SK-N-SH (cell line): Measurements from ENCODE around the gene MTG1. TPM values are rescaled to one million over a fixed set of nuclear protein-coding genes. Genes with fewer than 3 reads are reported as not detected.
"Not testable (repeated sequence)": the region's sequence is repeated elsewhere in the genome, so short reads cannot be mapped to it uniquely, and the experiment has no call there.

ENCODE experiments used
- CTCF ChIA-PET: fragments of 300-600, 350-600 bp; formaldehyde crosslinking; extraction: SDS; loops from one replicate; lab custom pipeline; 2021; lab: Yijun Ruan, JAX
- POLR2A ChIA-PET: fragments of 350-600 bp; sonication (Branson Sonifier 250); formaldehyde crosslinking; extraction: SDS; loops from one replicate; lab custom pipeline; 2020; ENCODE audit warnings: antibody characterized with exemption, inconsistent platforms; lab: Yijun Ruan, JAX
- DNase-seq: peaks from one replicate; pipeline ENCODE4 v3.0.0; 2012
- H2AFZ ChIP-seq: fragments of 200-600 bp; sonication (generic); 2 replicates; pipeline ENCODE4 v1.8.1; 2016; ENCODE audit warnings: antibody characterized with exemption, mild to moderate bottlenecking, low read depth
- H3F3A ChIP-seq: fragments of 200-600 bp; sonication (generic); replicated peaks from 2 replicates; pipeline ENCODE3; 2016; ENCODE audit warnings: antibody characterized with exemption, mild to moderate bottlenecking; ENCODE audit not compliant: insufficient read depth
- H3K27ac ChIP-seq, 2 experiments: fragments of 200-500 bp in 1 of 2; fragments of 200-600 bp in 1 of 2; sonication (Bioruptor generic) in 1 of 2; sonication (generic), shearing (Covaris generic) in 1 of 2; 2 replicates each; pipeline versions ENCODE4 v1.5.1 to v1.6.1; 2014 to 2016; ENCODE audit warnings: low read depth in 2 of 2, inconsistent platforms in 1 of 2, low read length in 1 of 2, mild to moderate bottlenecking in 1 of 2, mixed read lengths in 1 of 2
- H3K27me3 ChIP-seq: fragments of 200-600 bp; sonication (generic), shearing (Covaris generic); 2 replicates; pipeline ENCODE4 v1.6.1; 2016; ENCODE audit warnings: mixed run types; ENCODE audit not compliant: insufficient read depth
- H3K36me3 ChIP-seq, 2 experiments: fragments of 200-500 bp in 1 of 2; fragments of 200-600 bp in 1 of 2; sonication (Bioruptor generic) in 1 of 2; sonication (generic) in 1 of 2; replicated peaks in 1 of 2; 2 replicates each; pipeline versions ENCODE3 to v1.5.1; 2014 to 2016; ENCODE audit warnings: low read length in 1 of 2, mild to moderate bottlenecking in 1 of 2; ENCODE audit not compliant: insufficient read depth in 2 of 2, control insufficient read depth in 1 of 2
- H3K4me1 ChIP-seq, 2 experiments: fragments of 200-500 bp in 1 of 2; fragments of 200-600 bp in 1 of 2; sonication (Bioruptor generic) in 1 of 2; sonication (generic), shearing (Covaris generic) in 1 of 2; 2 replicates each; pipeline versions ENCODE4 v1.5.1 to v1.6.1; 2014 to 2016; ENCODE audit warnings: low read depth in 1 of 2, low read length in 1 of 2, mixed run types in 1 of 2; ENCODE audit not compliant: insufficient read depth in 2 of 2, control insufficient read depth in 1 of 2
- H3K4me2 ChIP-seq: fragments of 200-600 bp; sonication (generic), shearing (Covaris generic); 2 replicates; pipeline ENCODE4 v1.6.1; 2017; ENCODE audit warnings: mixed run types
- H3K4me3 ChIP-seq, 2 experiments: fragments of 200-500 bp in 1 of 2; fragments of 200-600 bp in 1 of 2; sonication (Bioruptor generic) in 1 of 2; sonication (generic), shearing (Covaris generic) in 1 of 2; 2 replicates each; pipeline versions ENCODE4 v1.5.1 to v1.8.1; 2014 to 2016; ENCODE audit warnings: low read depth in 2 of 2, inconsistent platforms in 1 of 2, low read length in 1 of 2, mild to moderate bottlenecking in 1 of 2, mixed read lengths in 1 of 2, moderate library complexity in 1 of 2
- H3K79me2 ChIP-seq: fragments of 200-600 bp; sonication (generic); 2 replicates; pipeline ENCODE4 v1.8.1; 2017; ENCODE audit warnings: mild to moderate bottlenecking; ENCODE audit not compliant: insufficient read depth
- H3K9ac ChIP-seq: fragments of 200-600 bp; sonication (generic); 2 replicates; pipeline ENCODE4 v1.6.1; 2017; ENCODE audit warnings: mixed run types
- H3K9me2 ChIP-seq: fragments of 200-600 bp; sonication (generic); 2 replicates; pipeline ENCODE4 v1.6.1; 2017; ENCODE audit warnings: mixed run types
- H3K9me3 ChIP-seq: fragments of 200-600 bp; sonication (generic); 2 replicates; pipeline ENCODE4 v1.6.1; 2017; ENCODE audit warnings: mixed run types, mild to moderate bottlenecking, moderate library complexity
- H4K20me1 ChIP-seq: fragments of 200-600 bp; sonication (generic); 2 replicates; pipeline ENCODE4 v1.6.1; 2017; ENCODE audit warnings: mild to moderate bottlenecking, mixed run types; ENCODE audit not compliant: insufficient read depth
- CHD2 ChIP-seq: fragments of 150-350 bp; IDR thresholded peaks from 2 replicates; pipeline ENCODE4 v1.6.1; 2018; ENCODE audit warnings: low read length; ENCODE audit not compliant: partially characterized antibody
- FOXJ3 ChIP-seq: sonication (generic); formaldehyde crosslinking; IDR thresholded peaks from 2 replicates; pipeline ENCODE4 v1.5.1; 2020; ENCODE audit warnings: mild to moderate bottlenecking, missing genetic modification reagents
- GABPA ChIP-seq: IDR thresholded peaks from 2 replicates; pipeline ENCODE4 v1.4.0; 2012; ENCODE audit warnings: low read depth, mild to moderate bottlenecking
- JUND ChIP-seq: IDR thresholded peaks from 2 replicates; pipeline ENCODE4 v1.4.0; 2012
- MAX ChIP-seq: IDR thresholded peaks from 2 replicates; pipeline ENCODE4 v1.4.0; 2012; ENCODE audit warnings: low read depth
- PBX3 ChIP-seq: IDR thresholded peaks from 2 replicates; pipeline ENCODE4; 2012
- POLR2AphosphoS5 ChIP-seq: IDR thresholded peaks from 2 replicates; pipeline ENCODE4 v1.6.1; 2012; ENCODE audit warnings: low read depth, low read length
- RCOR1 ChIP-seq: fragments of 150-350 bp; IDR thresholded peaks from 2 replicates; pipeline ENCODE4 v1.6.1; 2017; ENCODE audit warnings: antibody characterized with exemption, low read length
- REST ChIP-seq: IDR thresholded peaks from 2 replicates; pipeline ENCODE4 v1.6.1; 2012; ENCODE audit warnings: mild to moderate bottlenecking, low read depth, low read length, moderate library complexity
- RFX5 ChIP-seq: IDR thresholded peaks from 2 replicates; pipeline ENCODE4 v1.6.1; 2012; ENCODE audit warnings: mild to moderate bottlenecking, improper control_type of control experiment, low read length
- RXRA ChIP-seq: IDR thresholded peaks from 2 replicates; pipeline ENCODE4 v1.4.0; 2012; ENCODE audit warnings: low read depth, mild to moderate bottlenecking, borderline replicate concordance
- SIN3A ChIP-seq: IDR thresholded peaks from 2 replicates; pipeline ENCODE4 v1.6.1; 2012; ENCODE audit warnings: low read depth, mild to moderate bottlenecking, low read length, moderate library complexity, borderline replicate concordance
- TAF1 ChIP-seq: IDR thresholded peaks from 2 replicates; pipeline ENCODE4 v1.6.1; 2012; ENCODE audit warnings: low read depth, mild to moderate bottlenecking, low read length, moderate library complexity, borderline replicate concordance
- TCF12 ChIP-seq: IDR thresholded peaks from 2 replicates; pipeline ENCODE4 v1.4.0; 2012
- TEAD4 ChIP-seq: IDR thresholded peaks from 2 replicates; pipeline ENCODE4 v1.4.0; 2012; ENCODE audit warnings: mild to moderate bottlenecking, borderline replicate concordance; ENCODE audit not compliant: insufficient read depth
- USF1 ChIP-seq: IDR thresholded peaks from 2 replicates; pipeline ENCODE4 v1.4.0; 2012; ENCODE audit warnings: low read depth, borderline replicate concordance
- USF2 ChIP-seq: fragments of 150-350 bp; IDR thresholded peaks from 2 replicates; pipeline ENCODE4 v1.6.1; 2017; ENCODE audit warnings: antibody characterized with exemption, low read length, low read depth, borderline replicate concordance
- YY1 ChIP-seq: IDR thresholded peaks from 2 replicates; pipeline ENCODE4 v1.4.0; 2012; ENCODE audit warnings: low read depth, mild to moderate bottlenecking
- ZBTB33 ChIP-seq: IDR thresholded peaks from 2 replicates; pipeline ENCODE4 v1.4.0; 2012; ENCODE audit warnings: low read depth, borderline replicate concordance
- WGBS: methylation state at CpG from one replicate; pipeline ENCODE4 v1.1.6; 2017; ENCODE audit warnings: low lambda C conversion rate; 5-methylcytosine and 5-hydroxymethylcytosine counted together
- polyA plus RNA-seq, 3 experiments: library from polyadenylated mRNA; depleted of rRNA; stranded (reverse); fragments of >200 nt; gene quantifications; 2 replicates each; pipeline ENCODE4 v1.2.3, GENCODE V29; 2012

Gene MTG1
- polyA plus RNA-seq, 1 of the 3 experiments (the other 2 are of a cell fraction), result 86.4 TPM

- H2AFZ ChIP-seq, POLR2A ChIA-PET, H3K27ac ChIP-seq, H3K9ac ChIP-seq, H3K9me2 ChIP-seq, DNase-seq, H3F3A ChIP-seq, H4K20me1 ChIP-seq, H3K27me3 ChIP-seq, H3K4me1 ChIP-seq, H3K4me2 ChIP-seq, H3K4me3 ChIP-seq: not testable (repeated sequence)
- Histone ChIP-seq H3K9me3 (peaks cover 22% of the 10 kb centered on the region), H3K79me2 (peaks cover 44% of the 10 kb centered on the region), H3K36me3 (peaks cover 49 to 50% of the 10 kb centered on the region in 2 experiments)
- CTCF ChIA-PET, result interaction anchor here (0.6 kb wide), 1 partner anchor 22 kb away, joined by 3 read pairs; no protein-coding TSS in a partner anchor
- 92% methylated on average over 7 of the region's 23 CpGs for WGBS
Observed at GRCh38 chr10:133414401-133414800, 20.4 kb downstream of the MTG1 start.

- Histone ChIP-seq H3K79me2 (peaks cover 30% of the 10 kb centered on the region), H3K27me3 (no peaks in the 10 kb centered on the region), H3K4me3 (no peak overlapping the region; a peak in 1 of 4 replicates), H4K20me1 (0 out of 2 replicates have a peak, but pooled peaks cover 1% of the 10 kb centered on the region), H2AFZ (no peak overlapping the region), H3K4me1 (no peaks in the 10 kb centered on the region), H3K36me3 (peaks cover 37 to 51% of the 10 kb centered on the region in 2 experiments), H3K9ac (no peak overlapping the region), H3K27ac (no peak overlapping the region), H3K9me2 (no peaks in the 10 kb centered on the region), H3K4me2 (no peak overlapping the region), H3K9me3 (peaks cover 16% of the 10 kb centered on the region), H3F3A (no peaks in the 10 kb centered on the region)
- ChIA-PET POLR2A (no interaction called here), CTCF (no interaction called here)
- DNase-seq, result no peak
- WGBS, result 96% methylated on average over 20 of the region's 25 CpGs
- TF ChIP-seq RXRA, result no peak
- TF ChIP-seq POLR2AphosphoS5, result no peak
- no peak for TF ChIP-seq USF1
- TF ChIP-seq USF2, result no peak
- no peak for TF ChIP-seq PBX3
- TF ChIP-seq YY1, result no peak
- TF ChIP-seq MAX, result no peak
- no peak for TF ChIP-seq RFX5
- TF ChIP-seq GABPA, result no peak
- no peak for TF ChIP-seq SIN3A
- TF ChIP-seq REST, result no peak
- no peak for TF ChIP-seq ZBTB33
- TF ChIP-seq FOXJ3 (CRISPR knock-in tag), result no peak
- no peak for TF ChIP-seq RCOR1
- TF ChIP-seq CHD2, result no peak
- TF ChIP-seq TCF12, result no peak
- TF ChIP-seq TEAD4, result no peak
- no peak for TF ChIP-seq JUND
- TF ChIP-seq TAF1, result no peak
Observed at GRCh38 chr10:133415752-133416151, 21.8 kb downstream of the MTG1 start.
